ENCODE measurements around the gene LEMD2.
"Not testable (repeated sequence)": the region's sequence is repeated elsewhere in the genome, so short reads cannot be mapped to it uniquely, and the experiment has no call there.

- not testable (repeated sequence) for TF ChIP-seq CTCF (IDR thresholded peaks at IDR 0.05); POLR2A (IDR thresholded peaks at IDR 0.05); POLR2AphosphoS5 (IDR thresholded peaks at IDR 0.05); EP300 (IDR thresholded peaks at IDR 0.05; ENCODE audit: low read depth)
Measured at GRCh38 chr6:33831725-33832124, 42.8 kb upstream of the LEMD2 start.
